Measurements from ENCODE around the gene ADGB.
"Not testable (repeated sequence)": the region's sequence is repeated elsewhere in the genome, so short reads cannot be mapped to it uniquely, and the experiment has no call there.

- not testable (repeated sequence) for TF ChIP-seq CTCF (IDR thresholded peaks at IDR 0.05 in 4 of 5, conservative IDR thresholded peaks at IDR 0.05 in 1 of 5); POLR2A (IDR thresholded peaks at IDR 0.05)
These were observed 204.4 kb downstream of the ADGB start for GRCh38 chr6:146803167-146803566.

Data from gastrocnemius medialis (tissue), 4 donors.